ENCODE data around the gene NFKBIE. TPM values are rescaled to one million over a fixed set of nuclear protein-coding genes. Genes with fewer than 3 reads are reported as not detected.
A peak's percentile ranks its signal among the peaks of the same experiment; 100 is the strongest.

The NFKBIE gene
- total and polyA plus RNA-seq, 9 of the 15 experiments (the other 6 are each of a cell fraction or from before 2014, with no cell fraction given), result 2.1 to 16.4 (median 11.7) TPM

GRCh38 chr6:44275749-44276648, 10.6 kb upstream of the NFKBIE start (continued):
- peak in 1 of 2 experiments; percentile 6 for TF ChIP-seq E2F6 (IDR thresholded peaks at IDR 0.05; ENCODE audit: borderline replicate concordance in 1 of 2, extremely low read depth in 1 of 2, insufficient read depth in 1 of 2, insufficient read length in 1 of 2, low read depth in 1 of 2, low read length in 1 of 2, poor library complexity in 1 of 2, severe bottlenecking in 1 of 2)
- no peak for TF ChIP-seq TSC22D4 (tag; IDR thresholded peaks at IDR 0.05)
- no peak for TF ChIP-seq DPF2 (IDR thresholded peaks at IDR 0.05)

GRCh38 chr6:44275271-44275748, 10.0 kb upstream of the NFKBIE start:
- intact Hi-C loops (cut with micrococcal nuclease) (no loop called here), in situ Hi-C loops (cut with MboI) (no loop called here)
- no peak overlapping the region for H3K4me2 ChIP-seq (ENCODE audit: insufficient read depth, low read length)
- ChIA-PET POLR2A (interaction anchor here (0.6 to 1.9 kb wide), 4 partner anchors 17 to 87 kb away, joined by 3 to 6 read pairs (median 4); no protein-coding TSS in a partner anchor), CTCF (ENCODE audit: low intra/inter-chr PET ratio) (no interaction called here)
- DNase-seq (ENCODE audit: extremely low read depth in 1 of 4, low spot score in 3 of 4), result no peak
- H3K9ac ChIP-seq (ENCODE audit: insufficient read depth in 1 of 2, low read depth in 2 of 2, low read length in 2 of 2), result no peak overlapping the region
- TF ChIP-seq HES1 (IDR thresholded peaks at IDR 0.05; ENCODE audit: low read depth), result no peak
- TF ChIP-seq ZFPM2 (CRISPR knock-in tag; IDR thresholded peaks at IDR 0.05), result no peak
- 0 out of 2 replicates have a peak, but pooled peaks have one; percentile 31 for TF ChIP-seq HNRNPL (IDR thresholded peaks at IDR 0.05; ENCODE audit: low read depth, low read length)
- 0 out of 2 replicates have a peak, but pooled peaks have one; percentile 30 for TF ChIP-seq ZNF282 (CRISPR knock-in tag; IDR thresholded peaks at IDR 0.05)
- no peak for TF ChIP-seq ZMIZ1 (IDR thresholded peaks at IDR 0.05; ENCODE audit: low read depth in 2 of 2, low read length in 2 of 2)
- TF ChIP-seq ZNF76 (CRISPR knock-in tag; IDR thresholded peaks at IDR 0.05; ENCODE audit: borderline replicate concordance), result no peak
- H3K27me3 ChIP-seq (ENCODE audit: control insufficient read depth in 2 of 2, insufficient read depth in 2 of 2, low read length in 2 of 2), result peaks cover 69 to 87% of the 10 kb centered on the region in 2 experiments; a peak in 4 of 5 replicates
- H3K4me1 ChIP-seq (replicated peaks in 1 of 2; ENCODE audit: control insufficient read depth in 2 of 2, insufficient read depth in 2 of 2, low read length in 2 of 2), result peaks cover 0 to 33% of the 10 kb centered on the region in 2 experiments; a peak in 2 of 5 replicates
- no peak overlapping the region for H2AFZ ChIP-seq (ENCODE audit: low read depth, low read length)
- peaks cover 16% of the 10 kb centered on the region for H4K20me1 ChIP-seq (replicated peaks; ENCODE audit: control insufficient read depth, insufficient read depth, low read length)
- WGBS (ENCODE audit: insufficient coverage, low coverage, missing lambda C conversion rate), result 80% methylated on average over 45 of the region's 59 CpGs
- H3K27ac ChIP-seq (ENCODE audit: extremely low read depth, low read depth, low read length), result no peak overlapping the region
- H3K9me3 ChIP-seq (replicated peaks; ENCODE audit: control insufficient read depth, insufficient read depth, low read depth, low read length), result no peaks in the 10 kb centered on the region
- H3K4me3 ChIP-seq, result no peak overlapping the region
- no TSS peak for BruUV-seq (replicated peaks)
- no peaks in the 10 kb centered on the region for H3K79me2 ChIP-seq (ENCODE audit: control insufficient read depth, insufficient read depth, low read length)
- H3K36me3 ChIP-seq (ENCODE audit: control insufficient read depth, insufficient read depth, low read length), result no peaks in the 10 kb centered on the region
- no peak for ATAC-seq
- no peak for FAIRE-seq
- H3K9me1 ChIP-seq (ENCODE audit: control insufficient read depth, insufficient read depth, low read length), result peaks cover 4% of the 10 kb centered on the region
